ENCODE data around the gene MAP9.

GRCh38 chr4:155399974-155400697, 23.4 kb upstream of the MAP9 start:
- no peak for TF ChIP-seq CTCF (conservative IDR thresholded peaks at IDR 0.05; ENCODE audit: low read depth, low read length)
- TF ChIP-seq EZH2 (IDR thresholded peaks at IDR 0.05; ENCODE audit: low read length, unreplicated experiment) = no peak
